HepG2 (cell line): ENCODE data around the gene CCDC80. TPM values are rescaled to one million over a fixed set of nuclear protein-coding genes. Genes with fewer than 3 reads are reported as not detected.

Experiments
- ATAC-seq: fragments of 200-7000 bp; cut with Tn5 transposase; 3 replicates; pipeline ENCODE4 v1.9.1; 2020; ENCODE audit warnings: mild to moderate bottlenecking, moderate library complexity
- BruUV-seq: library from RNA; stranded (reverse); fragments of 400-500 nt; replicated peaks from 2 replicates; lab custom pipeline; 2021; lab: Mats Ljungman, UMichigan
- CTCF ChIA-PET: fragments of 300-600 bp; formaldehyde crosslinking; extraction: SDS; loops from one replicate; lab custom pipeline; 2021; ENCODE audit warnings: low total read pairs, inconsistent platforms, low intra/inter-chr PET ratio; lab: Yijun Ruan, JAX
- POLR2A ChIA-PET: fragments of 350-600 bp; sonication (Branson Sonifier 250); formaldehyde crosslinking; loops from one replicate; lab custom pipeline; 2020; ENCODE audit warnings: antibody characterized with exemption, inconsistent platforms; lab: Yijun Ruan, JAX
- DNase-seq: peaks from one replicate; pipeline ENCODE4 v3.0.0-alpha.2; 2015; ENCODE audit warnings: low spot score
- FAIRE-seq: peaks from 3 replicates; lab custom pipeline; 2011; peaks lifted over from hg19 to GRCh38; lab: Jason Lieb, UNC
- H2AFZ ChIP-seq: one replicate; pipeline ENCODE4 v1.6.1; 2011; ENCODE audit warnings: low read length, inconsistent platforms
- H3K27ac ChIP-seq: fragments of 300-600 bp; 3 replicates; pipeline ENCODE4 v1.8.0; 2011; ENCODE audit warnings: mixed run types, mild to moderate bottlenecking, mixed read lengths, low read length, inconsistent platforms; ENCODE audit not compliant: insufficient read depth; ENCODE audit errors: extremely low read length
- H3K27me3 ChIP-seq, 2 experiments: fragments of 200-600 bp in 1 of 2; 2 replicates in 1 of 2; 3 replicates in 1 of 2; pipeline versions ENCODE4 v1.6.0 to v1.8.0; 2011; ENCODE audit warnings: low read length in 2 of 2, mild to moderate bottlenecking in 2 of 2, moderate library complexity in 2 of 2, inconsistent platforms in 1 of 2; ENCODE audit not compliant: insufficient read depth in 2 of 2, control insufficient read depth in 1 of 2
- H3K36me3 ChIP-seq, 2 experiments: fragments of 200-600 bp in 1 of 2; replicated peaks in 1 of 2; 2 replicates in 1 of 2; 3 replicates in 1 of 2; pipeline versions ENCODE4 v1.5.1 to v1.8.0; 2011; ENCODE audit warnings: low read length in 2 of 2, inconsistent platforms in 1 of 2; ENCODE audit not compliant: insufficient read depth in 2 of 2, control insufficient read depth in 1 of 2
- H3K4me1 ChIP-seq: 2 replicates; pipeline ENCODE4 v1.5.1; 2012; ENCODE audit warnings: low read length, inconsistent platforms; ENCODE audit not compliant: insufficient read depth
- H3K4me2 ChIP-seq: 2 replicates; pipeline ENCODE4 v1.6.0; 2011; ENCODE audit warnings: low read depth, low read length, inconsistent platforms
- H3K4me3 ChIP-seq, 3 experiments: fragments of 200-600 bp in 1 of 3; sonication (generic), shearing (Covaris generic) in 1 of 3; replicated peaks in 1 of 3; 2 replicates each; pipeline ENCODE4 v1.5.1; 2011 to 2016; ENCODE audit warnings: low read length in 3 of 3, inconsistent platforms in 2 of 3, low read depth in 2 of 3, mild to moderate bottlenecking in 2 of 3, control low read depth in 1 of 3, mixed read lengths in 1 of 3; ENCODE audit not compliant: insufficient read depth in 1 of 3
- H3K79me2 ChIP-seq: one replicate; pipeline ENCODE4 v1.6.1; 2011; ENCODE audit warnings: low read length, inconsistent platforms; ENCODE audit not compliant: insufficient read depth
- H3K9ac ChIP-seq: 2 replicates; pipeline ENCODE4 v1.6.0; 2011; ENCODE audit warnings: mild to moderate bottlenecking, low read depth, low read length, inconsistent platforms; ENCODE audit not compliant: insufficient read depth
- H3K9me3 ChIP-seq: 2 replicates; pipeline ENCODE4 v1.5.1; 2012; ENCODE audit warnings: mild to moderate bottlenecking, low read length
- H4K20me1 ChIP-seq: 2 replicates; pipeline ENCODE4 v1.6.0; 2011; ENCODE audit warnings: inconsistent platforms, mild to moderate bottlenecking, low read length, moderate library complexity; ENCODE audit not compliant: insufficient read depth
- DPF2 ChIP-seq: sonication (generic); formaldehyde crosslinking; IDR thresholded peaks from 2 replicates; pipeline ENCODE4 v1.4.0; 2020; ENCODE audit warnings: mild to moderate bottlenecking, low read depth, missing genetic modification reagents, borderline replicate concordance
- KDM1A ChIP-seq: IDR thresholded peaks from 2 replicates; pipeline ENCODE4 v1.6.1; 2016; ENCODE audit warnings: missing compliant biosample characterization
- MBD4 ChIP-seq: IDR thresholded peaks from 2 replicates; pipeline ENCODE4 v1.6.1; 2012; ENCODE audit warnings: low read length, inconsistent platforms, borderline replicate concordance
- MLXIP ChIP-seq: sonication (generic); formaldehyde crosslinking; IDR thresholded peaks from 2 replicates; pipeline ENCODE4 v1.9.0; 2021; ENCODE audit warnings: missing genetic modification reagents, borderline replicate concordance
- SETDB1 ChIP-seq: sonication (generic); formaldehyde crosslinking; IDR thresholded peaks from 2 replicates; pipeline ENCODE4 v1.5.1; 2020; ENCODE audit warnings: missing genetic modification reagents, mild to moderate bottlenecking, borderline replicate concordance
- SUZ12 ChIP-seq: fragments of 150-350 bp; IDR thresholded peaks from 2 replicates; pipeline ENCODE4 v1.6.1; 2014; ENCODE audit warnings: low read depth, low read length
- ZNF331 ChIP-seq: sonication (generic); formaldehyde crosslinking; IDR thresholded peaks from 2 replicates; pipeline ENCODE4 v1.4.0; 2020; ENCODE audit warnings: missing genetic modification reagents
- ZNF333 ChIP-seq: sonication (generic); formaldehyde crosslinking; IDR thresholded peaks from 2 replicates; pipeline ENCODE4 v1.4.0; 2020; ENCODE audit warnings: mild to moderate bottlenecking, missing genetic modification reagents, borderline replicate concordance
- ZNF570 ChIP-seq: sonication (generic); formaldehyde crosslinking; IDR thresholded peaks from 2 replicates; pipeline ENCODE4 v1.4.0; 2020; ENCODE audit warnings: mild to moderate bottlenecking, missing genetic modification reagents, borderline replicate concordance
- ZNF605 ChIP-seq: sonication (generic); formaldehyde crosslinking; IDR thresholded peaks from 2 replicates; pipeline ENCODE4 v1.8.0; 2022; ENCODE audit warnings: mild to moderate bottlenecking, missing genetic modification reagents
- ZNF691 ChIP-seq: sonication (generic); formaldehyde crosslinking; IDR thresholded peaks from 2 replicates; pipeline ENCODE4 v1.4.0; 2020; ENCODE audit warnings: missing genetic modification reagents, low read depth, mild to moderate bottlenecking, borderline replicate concordance
- ZSCAN21 ChIP-seq: sonication (generic); formaldehyde crosslinking; IDR thresholded peaks from 2 replicates; pipeline ENCODE4 v1.8.0; 2022; ENCODE audit warnings: mild to moderate bottlenecking, missing genetic modification reagents, moderate library complexity, borderline replicate concordance
- WGBS: methylation state at CpG from one replicate; pipeline ENCODE4 v1.1.6; 2017; ENCODE audit warnings: low lambda C conversion rate; 5-methylcytosine and 5-hydroxymethylcytosine counted together
- in situ Hi-C: cut with HindIII; loops from 2 replicates; pipeline ENCODE4 v1.10.0; 2017; ENCODE audit warnings: low pct_unique_long_range_greater_than_20kb; ENCODE audit not compliant: extremely low pct_ligation_motif_present
- intact Hi-C: fragments of 100-400 bp; cut with micrococcal nuclease; formaldehyde crosslinking; loops from one replicate; pipeline ENCODE4 v1.10.0; 2022; ENCODE audit not compliant: unreplicated experiment
- polyA plus RNA-seq, 8 experiments: library from polyadenylated mRNA; depleted of rRNA in 3 of 8; stranded (reverse) in 7 of 8; unstranded in 1 of 8; fragments of >200 nt; fragmentation: Illumina TruSeq in 4 of 8; extraction: Trizol in 4 of 8; gene quantifications; 2 replicates each; pipeline versions ENCODE4 v1.2.1 to v1.2.3, GENCODE V29; 2011 to 2016; ENCODE audit warnings: low read depth in 4 of 8, missing spikeins in 1 of 8, mixed read lengths in 1 of 8; ENCODE audit not compliant: insufficient read depth in 1 of 8
- total RNA-seq, 5 experiments: library from RNA; depleted of rRNA; stranded (reverse); fragments of >200 nt; fragmentation: Illumina TruSeq; extraction: Trizol; gene quantifications; 2 replicates each; pipeline ENCODE4 v1.2.3, GENCODE V29; 2016; ENCODE audit warnings: low read depth in 1 of 5
- TF ChIP-seq, protein P1 (sequence below): sonication (generic); formaldehyde crosslinking; IDR thresholded peaks from 2 replicates; pipeline ENCODE4 v1.8.1; 2023; ENCODE audit warnings: missing genetic modification reagents, inconsistent platforms, borderline replicate concordance
- TF ChIP-seq, protein P2 (sequence below): sonication (generic); formaldehyde crosslinking; IDR thresholded peaks from 2 replicates; pipeline ENCODE4 v1.4.0; 2020; ENCODE audit warnings: mild to moderate bottlenecking, missing genetic modification reagents, borderline replicate concordance
- TF ChIP-seq, protein P3 (sequence below): sonication (generic); formaldehyde crosslinking; IDR thresholded peaks from 2 replicates; pipeline ENCODE4 v1.5.0; 2020; ENCODE audit warnings: mild to moderate bottlenecking, missing genetic modification reagents, moderate library complexity

The CCDC80 gene
- total and polyA plus RNA-seq, 2 of the 13 experiments (the other 11 are each of a cell fraction or from before 2014, with no cell fraction given) = not detected

- Histone ChIP-seq H2AFZ (no peak overlapping the region), H3K36me3 (peaks cover 2 to 26% of the 10 kb centered on the region in 2 experiments; a peak in 4 of 5 replicates), H3K27ac (no peak overlapping the region), H3K9me3 (no peaks in the 10 kb centered on the region), H3K4me1 (peaks cover 9% of the 10 kb centered on the region), H4K20me1 (peaks cover 4% of the 10 kb centered on the region; the same call in 1 of the 2 replicates), H3K9ac (no peak overlapping the region), H3K79me2 (peaks cover 22% of the 10 kb centered on the region), H3K4me2 (no peak overlapping the region), H3K4me3 (no peak overlapping the region), H3K27me3 (no peaks in the 10 kb centered on the region)
- ChIA-PET CTCF (no interaction called here), POLR2A (interaction anchor here (1.4 kb wide), 1 partner anchor 11 kb away, joined by 5 read pairs; the partner anchor contains the start of gene SLC35A5)
- intact Hi-C loops (no loop called here), in situ Hi-C loops (no loop called here)
- WGBS = 55% methylated on average over 1 of the region's 1 CpG
- DNase-seq (no peak), FAIRE-seq (no peak), ATAC-seq (peak; percentile 43; the same call in 1 of the 3 replicates)
- no TSS peak for BruUV-seq
- TF ChIP-seq SUZ12 = no peak
- TF ChIP-seq DPF2 (CRISPR knock-in tag) = no peak
- TF ChIP-seq ZNF331 (CRISPR knock-in tag) = no peak
- no peak for TF ChIP-seq MLXIP (CRISPR knock-in tag)
- TF ChIP-seq ZNF333 (CRISPR knock-in tag) = no peak
- no peak for TF ChIP-seq SETDB1 (CRISPR knock-in tag)
- TF ChIP-seq, protein P1, sequence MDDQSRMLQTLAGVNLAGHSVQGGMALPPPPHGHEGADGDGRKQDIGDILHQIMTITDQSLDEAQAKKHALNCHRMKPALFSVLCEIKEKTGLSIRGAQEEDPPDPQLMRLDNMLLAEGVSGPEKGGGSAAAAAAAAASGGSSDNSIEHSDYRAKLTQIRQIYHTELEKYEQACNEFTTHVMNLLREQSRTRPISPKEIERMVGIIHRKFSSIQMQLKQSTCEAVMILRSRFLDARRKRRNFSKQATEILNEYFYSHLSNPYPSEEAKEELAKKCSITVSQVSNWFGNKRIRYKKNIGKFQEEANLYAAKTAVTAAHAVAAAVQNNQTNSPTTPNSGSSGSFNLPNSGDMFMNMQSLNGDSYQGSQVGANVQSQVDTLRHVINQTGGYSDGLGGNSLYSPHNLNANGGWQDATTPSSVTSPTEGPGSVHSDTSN = no peak
- TF ChIP-seq, protein P2, sequence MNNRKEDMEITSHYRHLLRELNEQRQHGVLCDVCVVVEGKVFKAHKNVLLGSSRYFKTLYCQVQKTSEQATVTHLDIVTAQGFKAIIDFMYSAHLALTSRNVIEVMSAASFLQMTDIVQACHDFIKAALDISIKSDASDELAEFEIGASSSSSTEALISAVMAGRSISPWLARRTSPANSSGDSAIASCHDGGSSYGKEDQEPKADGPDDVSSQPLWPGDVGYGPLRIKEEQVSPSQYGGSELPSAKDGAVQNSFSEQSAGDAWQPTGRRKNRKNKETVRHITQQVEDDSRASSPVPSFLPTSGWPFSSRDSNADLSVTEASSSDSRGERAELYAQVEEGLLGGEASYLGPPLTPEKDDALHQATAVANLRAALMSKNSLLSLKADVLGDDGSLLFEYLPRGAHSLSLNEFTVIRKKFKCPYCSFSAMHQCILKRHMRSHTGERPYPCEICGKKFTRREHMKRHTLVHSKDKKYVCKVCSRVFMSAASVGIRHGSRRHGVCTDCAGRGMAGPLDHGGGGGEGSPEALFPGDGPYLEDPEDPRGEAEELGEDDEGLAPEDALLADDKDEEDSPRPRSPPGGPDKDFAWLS (CRISPR knock-in tag) = no peak
- no peak for TF ChIP-seq ZNF570 (CRISPR knock-in tag)
- no peak for TF ChIP-seq ZSCAN21 (CRISPR knock-in tag)
- TF ChIP-seq, protein P3, sequence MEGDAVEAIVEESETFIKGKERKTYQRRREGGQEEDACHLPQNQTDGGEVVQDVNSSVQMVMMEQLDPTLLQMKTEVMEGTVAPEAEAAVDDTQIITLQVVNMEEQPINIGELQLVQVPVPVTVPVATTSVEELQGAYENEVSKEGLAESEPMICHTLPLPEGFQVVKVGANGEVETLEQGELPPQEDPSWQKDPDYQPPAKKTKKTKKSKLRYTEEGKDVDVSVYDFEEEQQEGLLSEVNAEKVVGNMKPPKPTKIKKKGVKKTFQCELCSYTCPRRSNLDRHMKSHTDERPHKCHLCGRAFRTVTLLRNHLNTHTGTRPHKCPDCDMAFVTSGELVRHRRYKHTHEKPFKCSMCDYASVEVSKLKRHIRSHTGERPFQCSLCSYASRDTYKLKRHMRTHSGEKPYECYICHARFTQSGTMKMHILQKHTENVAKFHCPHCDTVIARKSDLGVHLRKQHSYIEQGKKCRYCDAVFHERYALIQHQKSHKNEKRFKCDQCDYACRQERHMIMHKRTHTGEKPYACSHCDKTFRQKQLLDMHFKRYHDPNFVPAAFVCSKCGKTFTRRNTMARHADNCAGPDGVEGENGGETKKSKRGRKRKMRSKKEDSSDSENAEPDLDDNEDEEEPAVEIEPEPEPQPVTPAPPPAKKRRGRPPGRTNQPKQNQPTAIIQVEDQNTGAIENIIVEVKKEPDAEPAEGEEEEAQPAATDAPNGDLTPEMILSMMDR = no peak
- TF ChIP-seq KDM1A (CRISPR knock-in tag) = no peak
- no peak for TF ChIP-seq ZNF605 (CRISPR knock-in tag)
- TF ChIP-seq MBD4 = no peak
- TF ChIP-seq ZNF691 = no peak
These were observed 90.1 kb downstream of the CCDC80 start for GRCh38 chr3:112550859-112551258.
